GM13976 (cell line): ENCODE measurements around the gene COPZ2.
"Not testable (repeated sequence)": the region's sequence is repeated elsewhere in the genome, so short reads cannot be mapped to it uniquely, and the experiment has no call there.

ENCODE experiments used
- DNase-seq: peaks from one replicate; pipeline ENCODE4 v3.0.0; 2012; ENCODE audit warnings: low spot score
- CTCF ChIP-seq: IDR thresholded peaks from 2 replicates; pipeline ENCODE4 v1.5.1; 2012; ENCODE audit warnings: borderline replicate concordance, mild to moderate bottlenecking; ENCODE audit not compliant: insufficient read depth; ENCODE audit errors: extremely low read depth, missing control alignments, control extremely low read depth
- in situ Hi-C: fragments of 300-500 bp; cut with MboI; formaldehyde crosslinking; loops from one replicate; pipeline ENCODE4 v1.12.0; 2022; ENCODE audit warnings: low sequenced_read_pairs, mixed read lengths, inconsistent platforms; ENCODE audit not compliant: unreplicated experiment

The COPZ2 gene

GRCh38 chr17:48025040-48025903 is 12.3 kb downstream of the COPZ2 start:
- peak; percentile 81 for TF ChIP-seq CTCF
- in situ Hi-C loops = no loop called here
- DNase-seq = peak; percentile 97

GRCh38 chr17:48024149-48025039 is 13.2 kb downstream of the COPZ2 start:
- in situ Hi-C loops = no loop called here
- TF ChIP-seq CTCF = no peak
- peak; percentile 45 for DNase-seq

- in situ Hi-C loops = no loop called here
- DNase-seq = no peak
- TF ChIP-seq CTCF = no peak
These were observed 14.0 kb downstream of the COPZ2 start for GRCh38 chr17:48023400-48024148.

GRCh38 chr17:48022901-48023300 is 14.7 kb downstream of the COPZ2 start:
- in situ Hi-C loops = no loop called here
- no peak for TF ChIP-seq CTCF
- no peak for DNase-seq

- no peak for TF ChIP-seq CTCF
- in situ Hi-C loops = no loop called here
- DNase-seq = no peak
These were observed 15.7 kb downstream of the COPZ2 start for GRCh38 chr17:48021934-48022333.

- in situ Hi-C loops = loop anchor here (5.0 kb wide), 1 partner anchor 35 kb away; no protein-coding TSS in a partner anchor
- DNase-seq = not testable (repeated sequence)
These were observed 19.8 kb downstream of the COPZ2 start for GRCh38 chr17:48017817-48018158.

GRCh38 chr17:48016112-48016511 is 21.5 kb downstream of the COPZ2 start:
- no peak for TF ChIP-seq CTCF
- no peak for DNase-seq
- in situ Hi-C loops = loop anchor here (5.0 kb wide), 1 partner anchor 34 kb away; no protein-coding TSS in a partner anchor
